ENCODE data around the gene SVIL.
"Not testable (repeated sequence)": the region's sequence is repeated elsewhere in the genome, so short reads cannot be mapped to it uniquely, and the experiment has no call there.

Gene SVIL

GRCh38 chr10:29461042-29461441, 173.7 kb downstream of the SVIL start:
- H3K36me3 ChIP-seq (replicated peaks; ENCODE audit: insufficient read depth, low read length), result no peaks in the 10 kb centered on the region

GRCh38 chr10:29458190-29458589, 176.6 kb downstream of the SVIL start:
- H3K79me2 ChIP-seq (ENCODE audit: low read length); H3K27ac ChIP-seq (ENCODE audit: low read length); H3F3A ChIP-seq (ENCODE audit: insufficient read depth, low read length); H3K4me1 ChIP-seq (ENCODE audit: low read length); H3K4me2 ChIP-seq (ENCODE audit: low read depth, low read length); DNase-seq; H3K9me2 ChIP-seq (replicated peaks; ENCODE audit: insufficient read depth, low read length); H3K9me3 ChIP-seq (replicated peaks; ENCODE audit: insufficient read depth, low read length); H3K9ac ChIP-seq (ENCODE audit: low read length); H3K36me3 ChIP-seq (replicated peaks; ENCODE audit: insufficient read depth, low read length); H3K4me3 ChIP-seq (ENCODE audit: low read length); H2AFZ ChIP-seq (ENCODE audit: low read length); H3K27me3 ChIP-seq (replicated peaks; ENCODE audit: insufficient read depth, low read length); H4K20me1 ChIP-seq (ENCODE audit: insufficient read depth, low read length): not testable (repeated sequence)

More at GRCh38 chr10:29461042-29461441, 173.7 kb downstream of the SVIL start:
- H3K9me2 ChIP-seq (replicated peaks; ENCODE audit: insufficient read depth, low read length), result no peaks in the 10 kb centered on the region
- H2AFZ ChIP-seq (ENCODE audit: low read length), result no peak overlapping the region
- H3F3A ChIP-seq (ENCODE audit: insufficient read depth, low read length), result no peaks in the 10 kb centered on the region
- H3K9ac ChIP-seq (ENCODE audit: low read length), result no peak overlapping the region
- H3K27ac ChIP-seq (ENCODE audit: low read length), result no peak overlapping the region
- H3K79me2 ChIP-seq (ENCODE audit: low read length), result no peaks in the 10 kb centered on the region
- H4K20me1 ChIP-seq (ENCODE audit: insufficient read depth, low read length), result no peaks in the 10 kb centered on the region
- H3K9me3 ChIP-seq (replicated peaks; ENCODE audit: insufficient read depth, low read length), result no peaks in the 10 kb centered on the region
- TF ChIP-seq EZH2phosphoT487 (IDR thresholded peaks at IDR 0.05; ENCODE audit: low read length), result no peak
- no peak for TF ChIP-seq CTCF (IDR thresholded peaks at IDR 0.05; ENCODE audit: low read length)
- no peak for TF ChIP-seq EZH2 (optimal IDR thresholded peaks at IDR 0.05; ENCODE audit: low read depth, low read length)
- no peak overlapping the region for H3K4me3 ChIP-seq (ENCODE audit: low read length)
- DNase-seq, result no peak
- no peaks in the 10 kb centered on the region for H3K4me1 ChIP-seq (ENCODE audit: low read length)
- H3K27me3 ChIP-seq (replicated peaks; ENCODE audit: insufficient read depth, low read length), result no peaks in the 10 kb centered on the region
- H3K4me2 ChIP-seq (ENCODE audit: low read depth, low read length), result no peak overlapping the region

GRCh38 chr10:29455095-29455494, 179.7 kb downstream of the SVIL start:
- TF ChIP-seq CTCF (IDR thresholded peaks at IDR 0.05; ENCODE audit: low read length) (no peak), EZH2 (optimal IDR thresholded peaks at IDR 0.05; ENCODE audit: low read depth, low read length) (no peak), EZH2phosphoT487 (IDR thresholded peaks at IDR 0.05; ENCODE audit: low read length) (no peak)
- Histone ChIP-seq H3K4me1 (ENCODE audit: low read length) (no peaks in the 10 kb centered on the region), H3K9me3 (replicated peaks; ENCODE audit: insufficient read depth, low read length) (no peaks in the 10 kb centered on the region), H3K9me2 (replicated peaks; ENCODE audit: insufficient read depth, low read length) (no peaks in the 10 kb centered on the region), H3K4me2 (ENCODE audit: low read depth, low read length) (no peak overlapping the region), H3K9ac (ENCODE audit: low read length) (no peak overlapping the region), H3K4me3 (ENCODE audit: low read length) (no peak overlapping the region), H3K27ac (ENCODE audit: low read length) (no peak overlapping the region), H4K20me1 (ENCODE audit: insufficient read depth, low read length) (no peaks in the 10 kb centered on the region), H3F3A (ENCODE audit: insufficient read depth, low read length) (no peaks in the 10 kb centered on the region), H3K79me2 (ENCODE audit: low read length) (no peaks in the 10 kb centered on the region), H3K27me3 (replicated peaks; ENCODE audit: insufficient read depth, low read length) (no peaks in the 10 kb centered on the region), H2AFZ (ENCODE audit: low read length) (no peak overlapping the region), H3K36me3 (replicated peaks; ENCODE audit: insufficient read depth, low read length) (no peaks in the 10 kb centered on the region)
- DNase-seq, result no peak

- Histone ChIP-seq H3K27ac (ENCODE audit: low read length) (no peak overlapping the region), H3K4me2 (ENCODE audit: low read depth, low read length) (no peak overlapping the region), H3K4me1 (ENCODE audit: low read length) (no peaks in the 10 kb centered on the region), H3K27me3 (replicated peaks; ENCODE audit: insufficient read depth, low read length) (no peaks in the 10 kb centered on the region), H3K9me2 (replicated peaks; ENCODE audit: insufficient read depth, low read length) (no peaks in the 10 kb centered on the region), H3K9ac (ENCODE audit: low read length) (no peak overlapping the region), H3K36me3 (replicated peaks; ENCODE audit: insufficient read depth, low read length) (no peaks in the 10 kb centered on the region), H4K20me1 (ENCODE audit: insufficient read depth, low read length) (no peaks in the 10 kb centered on the region), H3F3A (ENCODE audit: insufficient read depth, low read length) (no peaks in the 10 kb centered on the region), H3K9me3 (replicated peaks; ENCODE audit: insufficient read depth, low read length) (no peaks in the 10 kb centered on the region), H3K4me3 (ENCODE audit: low read length) (no peak overlapping the region), H2AFZ (ENCODE audit: low read length) (no peak overlapping the region), H3K79me2 (ENCODE audit: low read length) (no peaks in the 10 kb centered on the region)
- no peak for TF ChIP-seq EZH2 (optimal IDR thresholded peaks at IDR 0.05; ENCODE audit: low read depth, low read length)
- TF ChIP-seq EZH2phosphoT487 (IDR thresholded peaks at IDR 0.05; ENCODE audit: low read length), result no peak
- no peak for TF ChIP-seq CTCF (IDR thresholded peaks at IDR 0.05; ENCODE audit: low read length)
- no peak for DNase-seq
These were observed 180.5 kb downstream of the SVIL start for GRCh38 chr10:29454250-29454649.

Data from MM.1S (cell line).